Tibial artery (tissue), 4 donors: ENCODE data around the gene SETMAR.

Experiments
- DNase-seq, 2 donors: peaks; one replicate each; pipeline ENCODE4 v3.0.0-alpha.2; 2019
- H3K27ac ChIP-seq, 2 donors: fragments of 200-600 bp; sonication (generic) in 1 of 2; 1 replicate in 1 of 2; 2 replicates in 1 of 2; pipeline ENCODE4 v1.5.1; 2018 to 2019; ENCODE audit warnings: mild to moderate bottlenecking in 1 of 2
- H3K27me3 ChIP-seq, 2 donors: fragments of 200-600 bp; sonication (generic) in 1 of 2; one replicate each; pipeline versions ENCODE4 v1.5.1 to v1.6.0; 2016 to 2019
- H3K36me3 ChIP-seq, 3 donors: fragments of 200-600 bp; sonication (generic) in 2 of 3; one replicate each; pipeline ENCODE4 v1.5.1; 2016 to 2019; ENCODE audit warnings: mild to moderate bottlenecking in 2 of 3
- H3K4me1 ChIP-seq, 4 donors: fragments of 200-600 bp; sonication (generic) in 2 of 4; 1 replicate in 3 of 4; 2 replicates in 1 of 4; pipeline ENCODE4 v1.5.1; 2016 to 2019
- H3K4me3 ChIP-seq, 2 donors: fragments of 200-600 bp; sonication (generic) in 1 of 2; 1 replicate in 1 of 2; 2 replicates in 1 of 2; pipeline ENCODE4 v1.5.1; 2018 to 2019; ENCODE audit warnings: mild to moderate bottlenecking in 2 of 2
- H3K9me3 ChIP-seq, 3 donors: fragments of 200-600 bp; sonication (generic) in 1 of 3; one replicate each; pipeline ENCODE4 v1.5.1; 2016 to 2019
- CTCF ChIP-seq, 2 experiments: fragments of 200-600 bp in 1 of 2; fragments of 450-650 bp in 1 of 2; IDR thresholded peaks; one replicate each; pipeline ENCODE4 v1.5.1; 2017 to 2019; ENCODE audit warnings: antibody characterized with exemption in 2 of 2, mild to moderate bottlenecking in 1 of 2, moderate library complexity in 1 of 2
- intact Hi-C: fragments of 100-400 bp; cut with DNase I; formaldehyde crosslinking; loops from one replicate; pipeline ENCODE4 v1.15.0; 2023; ENCODE audit warnings: low total_unique reads

Gene SETMAR

GRCh38 chr3:4334548-4334947, 31.4 kb downstream of the SETMAR start:
- H3K36me3 ChIP-seq: no peaks in the 10 kb centered on the region
- H3K27ac ChIP-seq: no peak overlapping the region
- no peaks in the 10 kb centered on the region for H3K27me3 ChIP-seq
- no peaks in the 10 kb centered on the region for H3K9me3 ChIP-seq
- H3K4me1 ChIP-seq: peaks cover 0 to 10% (median 3%) of the 10 kb centered on the region in 4 donors
- TF ChIP-seq CTCF (IDR thresholded peaks at IDR 0.05): no peak
- H3K4me3 ChIP-seq: no peak overlapping the region
- intact Hi-C loops: no loop called here
- DNase-seq: no peak

- H3K36me3 ChIP-seq: no peaks in the 10 kb centered on the region
- H3K4me1 ChIP-seq: peaks cover 0 to 24% (median 15%) of the 10 kb centered on the region in 4 donors
- no peaks in the 10 kb centered on the region for H3K27me3 ChIP-seq
- no peaks in the 10 kb centered on the region for H3K9me3 ChIP-seq
- intact Hi-C loops: no loop called here
- no peak for TF ChIP-seq CTCF (IDR thresholded peaks at IDR 0.05)
- peak overlapping the region in 1 of 2 donors; percentile 33 for H3K27ac ChIP-seq
- DNase-seq: no peak
- H3K4me3 ChIP-seq: no peak overlapping the region
Measured at GRCh38 chr3:4335840-4336562, 32.8 kb downstream of the SETMAR start.

GRCh38 chr3:4336850-4337546, 33.8 kb downstream of the SETMAR start:
- intact Hi-C loops: no loop called here
- Histone ChIP-seq H3K27ac (peak overlapping the region; percentile 3 to 33), H3K4me3 (no peak overlapping the region), H3K27me3 (no peaks in the 10 kb centered on the region), H3K4me1 (peaks cover 0 to 34% (median 21%) of the 10 kb centered on the region in 4 donors), H3K36me3 (no peaks in the 10 kb centered on the region), H3K9me3 (no peaks in the 10 kb centered on the region)
- TF ChIP-seq CTCF (IDR thresholded peaks at IDR 0.05): no peak
- DNase-seq: no peak

- DNase-seq: no peak
- Histone ChIP-seq H3K9me3 (no peaks in the 10 kb centered on the region), H3K27ac (peak overlapping the region in 1 of 2 donors; percentile 77), H3K4me3 (no peak overlapping the region), H3K4me1 (peaks cover 0 to 41% (median 21%) of the 10 kb centered on the region in 4 donors), H3K27me3 (no peaks in the 10 kb centered on the region), H3K36me3 (no peaks in the 10 kb centered on the region)
- no peak for TF ChIP-seq CTCF (IDR thresholded peaks at IDR 0.05)
- intact Hi-C loops: no loop called here
Measured at GRCh38 chr3:4338751-4339150, 35.6 kb downstream of the SETMAR start.

- Histone ChIP-seq H3K36me3 (no peaks in the 10 kb centered on the region), H3K9me3 (no peaks in the 10 kb centered on the region), H3K4me1 (peaks cover 0 to 41% (median 21%) of the 10 kb centered on the region in 4 donors), H3K4me3 (no peak overlapping the region), H3K27ac (peak overlapping the region; percentile 56 to 77), H3K27me3 (no peaks in the 10 kb centered on the region)
- no peak for DNase-seq
- TF ChIP-seq CTCF (IDR thresholded peaks at IDR 0.05): no peak
- intact Hi-C loops: no loop called here
Measured at GRCh38 chr3:4340077-4340410, 36.9 kb downstream of the SETMAR start.
